Skin epidermis (tissue), 12 donors: ENCODE data around the gene VTI1A.
"Not testable (repeated sequence)": the region's sequence is repeated elsewhere in the genome, so short reads cannot be mapped to it uniquely, and the experiment has no call there.

Source experiments
- H3K27ac ChIP-seq, 21 experiments: fragments of 200-600 bp; sonication (generic) in 11 of 21; one replicate each; pipeline ENCODE4 v1.5.0; 2020; ENCODE audit warnings: mild to moderate bottlenecking in 3 of 21, inconsistent platforms in 2 of 21, moderate library complexity in 2 of 21
- H3K4me3 ChIP-seq, 7 experiments: fragments of 200-600 bp; sonication (generic) in 2 of 7; one replicate each; pipeline ENCODE4 v1.5.0; 2020; ENCODE audit warnings: inconsistent platforms in 2 of 7, mild to moderate bottlenecking in 2 of 7, moderate library complexity in 1 of 7

VTI1A gene

GRCh38 chr10:112447620-112447928 lies 559 bp downstream of the VTI1A start:
- H3K27ac ChIP-seq, result peak overlapping the region in 20 of 21 experiments; percentile 72 to 99 (median 96)
- H3K4me3 ChIP-seq, result peak overlapping the region; percentile 63 to 100 (median 90)

- Histone ChIP-seq H3K4me3 (no peak overlapping the region), H3K27ac (no peak overlapping the region)
Observed at GRCh38 chr10:112448888-112449287, 1.9 kb downstream of the VTI1A start.

- no peak overlapping the region for H3K27ac ChIP-seq
- H3K4me3 ChIP-seq, result no peak overlapping the region
Observed at GRCh38 chr10:112454910-112455779, 8.1 kb downstream of the VTI1A start.

GRCh38 chr10:112456533-112456932 lies 9.5 kb downstream of the VTI1A start:
- Histone ChIP-seq H3K27ac (no peak overlapping the region), H3K4me3 (no peak overlapping the region)

GRCh38 chr10:112460366-112460765 lies 13.4 kb downstream of the VTI1A start:
- Histone ChIP-seq H3K27ac (no peak overlapping the region), H3K4me3 (no peak overlapping the region)

GRCh38 chr10:112461029-112461887 lies 14.2 kb downstream of the VTI1A start:
- Histone ChIP-seq H3K27ac (no peak overlapping the region), H3K4me3 (no peak overlapping the region)

- not testable (repeated sequence) for H3K27ac ChIP-seq
Observed at GRCh38 chr10:112464074-112464473, 17.1 kb downstream of the VTI1A start.

GRCh38 chr10:112465299-112465883 lies 18.4 kb downstream of the VTI1A start:
- H3K27ac ChIP-seq, result no peak overlapping the region

More at GRCh38 chr10:112464074-112464473, 17.1 kb downstream of the VTI1A start:
- H3K4me3 ChIP-seq, result not testable (repeated sequence)

GRCh38 chr10:112466802-112467201 lies 19.8 kb downstream of the VTI1A start:
- Histone ChIP-seq H3K27ac (no peak overlapping the region), H3K4me3 (no peak overlapping the region)

More at GRCh38 chr10:112465299-112465883, 18.4 kb downstream of the VTI1A start:
- H3K4me3 ChIP-seq, result no peak overlapping the region

GRCh38 chr10:112467541-112468075 lies 20.6 kb downstream of the VTI1A start:
- H3K27ac ChIP-seq, result no peak overlapping the region

GRCh38 chr10:112471878-112472487 lies 25.0 kb downstream of the VTI1A start:
- H3K4me3 ChIP-seq, result no peak overlapping the region
- H3K27ac ChIP-seq, result no peak overlapping the region

More at GRCh38 chr10:112467541-112468075, 20.6 kb downstream of the VTI1A start:
- no peak overlapping the region for H3K4me3 ChIP-seq

- Histone ChIP-seq H3K27ac (no peak overlapping the region), H3K4me3 (no peak overlapping the region)
Observed at GRCh38 chr10:112475575-112476218, 28.7 kb downstream of the VTI1A start.

GRCh38 chr10:112481602-112482001 lies 34.6 kb downstream of the VTI1A start:
- Histone ChIP-seq H3K27ac (no peak overlapping the region), H3K4me3 (no peak overlapping the region)

- Histone ChIP-seq H3K4me3 (no peak overlapping the region), H3K27ac (no peak overlapping the region)
Observed at GRCh38 chr10:112484399-112484798, 37.4 kb downstream of the VTI1A start.

GRCh38 chr10:112487964-112488363 lies 40.9 kb downstream of the VTI1A start:
- Histone ChIP-seq H3K4me3 (no peak overlapping the region), H3K27ac (no peak overlapping the region)

GRCh38 chr10:112490545-112490944 lies 43.5 kb downstream of the VTI1A start:
- Histone ChIP-seq H3K4me3 (no peak overlapping the region), H3K27ac (no peak overlapping the region)

- no peak overlapping the region for H3K27ac ChIP-seq
Observed at GRCh38 chr10:112491144-112491543, 44.1 kb downstream of the VTI1A start.

GRCh38 chr10:112492736-112493135 lies 45.7 kb downstream of the VTI1A start:
- H3K27ac ChIP-seq, result no peak overlapping the region
- no peak overlapping the region for H3K4me3 ChIP-seq

More at GRCh38 chr10:112491144-112491543, 44.1 kb downstream of the VTI1A start:
- no peak overlapping the region for H3K4me3 ChIP-seq

GRCh38 chr10:112497347-112497950 lies 50.4 kb downstream of the VTI1A start:
- H3K27ac ChIP-seq, result no peak overlapping the region
- H3K4me3 ChIP-seq, result no peak overlapping the region
